ENCODE measurements around the gene ZSCAN2.
"Not testable (repeated sequence)": the region's sequence is repeated elsewhere in the genome, so short reads cannot be mapped to it uniquely, and the experiment has no call there.

ZSCAN2 gene

DNA sequence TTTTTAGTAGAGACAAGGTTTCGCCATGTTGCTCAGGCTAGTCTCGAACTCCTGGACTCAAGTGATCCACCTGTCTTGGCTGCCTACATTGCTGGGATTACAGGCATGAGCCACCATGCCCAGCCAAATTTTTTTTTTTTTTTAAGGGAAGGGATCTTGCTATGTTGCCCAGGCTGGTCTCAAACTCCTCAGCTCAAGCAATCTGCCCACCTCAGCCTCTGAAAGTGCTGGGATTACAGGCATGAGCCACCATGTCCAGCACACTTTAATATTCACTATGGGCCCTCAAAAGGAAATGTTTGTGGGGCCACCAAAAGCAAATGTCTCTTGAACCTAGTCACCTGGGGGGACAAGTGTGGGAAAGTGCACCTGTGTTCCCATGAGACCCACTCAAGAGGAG is 41.8 kb downstream of the ZSCAN2 start:
- not testable (repeated sequence) for DNase-seq

GRCh38 chr15:84643838-84644237 is 43.0 kb downstream of the ZSCAN2 start:
- no peak for DNase-seq

GRCh38 chr15:84645496-84645895 is 44.7 kb downstream of the ZSCAN2 start:
- no peak for DNase-seq

GRCh38 chr15:84645997-84646396 is 45.2 kb downstream of the ZSCAN2 start:
- DNase-seq: no peak

- no peak for DNase-seq
Measured at GRCh38 chr15:84647726-84648125, 46.9 kb downstream of the ZSCAN2 start.

DNA sequence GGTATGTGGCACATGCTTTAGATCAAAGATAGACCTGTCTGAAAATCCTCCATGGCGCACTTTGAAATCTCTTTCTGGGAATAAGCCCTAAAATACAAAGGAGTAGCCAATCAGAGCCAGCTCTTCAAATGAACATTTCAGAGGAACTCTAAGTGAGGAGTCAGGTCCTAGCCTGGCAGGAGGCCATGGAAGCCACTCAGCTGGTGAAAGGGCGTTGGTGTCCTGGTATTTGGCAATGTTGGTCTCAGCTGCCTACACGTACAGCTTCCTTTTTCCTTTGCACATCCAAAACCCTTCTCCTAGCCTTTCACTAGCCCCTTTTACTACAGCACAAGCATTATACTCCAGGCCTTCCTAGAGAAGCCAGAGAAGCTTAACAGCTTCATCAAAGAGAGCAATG is 47.7 kb downstream of the ZSCAN2 start:
- no peak for DNase-seq

GRCh38 chr15:84649706-84650105 is 48.9 kb downstream of the ZSCAN2 start:
- no peak for DNase-seq

DNA sequence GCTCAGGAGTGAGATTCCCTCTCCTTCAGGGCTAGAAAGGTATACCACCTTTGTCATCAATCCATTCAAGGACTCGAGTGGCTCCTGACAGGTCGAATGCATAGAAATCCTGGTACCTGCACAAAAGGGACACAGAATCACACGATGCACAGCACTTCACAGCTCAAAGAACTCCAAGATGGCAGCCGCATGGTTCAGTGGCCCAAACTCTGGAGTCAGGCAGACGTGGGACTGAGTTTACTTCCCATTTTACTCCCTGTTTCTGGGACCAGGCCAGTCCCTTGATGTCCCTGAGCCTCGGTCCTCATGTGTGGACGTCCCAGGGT is 52.7 kb downstream of the ZSCAN2 start:
- DNase-seq: no peak

- peak; percentile 94 to 99 for DNase-seq
Measured at GRCh38 chr15:84653910-84654688, 53.3 kb downstream of the ZSCAN2 start, which contains the start of gene WDR73. Gene WDR73, minus strand, starts transcription at chr15:84654283. Its CDS starts 9 bp downstream, at chr15:84654274.

DNA sequence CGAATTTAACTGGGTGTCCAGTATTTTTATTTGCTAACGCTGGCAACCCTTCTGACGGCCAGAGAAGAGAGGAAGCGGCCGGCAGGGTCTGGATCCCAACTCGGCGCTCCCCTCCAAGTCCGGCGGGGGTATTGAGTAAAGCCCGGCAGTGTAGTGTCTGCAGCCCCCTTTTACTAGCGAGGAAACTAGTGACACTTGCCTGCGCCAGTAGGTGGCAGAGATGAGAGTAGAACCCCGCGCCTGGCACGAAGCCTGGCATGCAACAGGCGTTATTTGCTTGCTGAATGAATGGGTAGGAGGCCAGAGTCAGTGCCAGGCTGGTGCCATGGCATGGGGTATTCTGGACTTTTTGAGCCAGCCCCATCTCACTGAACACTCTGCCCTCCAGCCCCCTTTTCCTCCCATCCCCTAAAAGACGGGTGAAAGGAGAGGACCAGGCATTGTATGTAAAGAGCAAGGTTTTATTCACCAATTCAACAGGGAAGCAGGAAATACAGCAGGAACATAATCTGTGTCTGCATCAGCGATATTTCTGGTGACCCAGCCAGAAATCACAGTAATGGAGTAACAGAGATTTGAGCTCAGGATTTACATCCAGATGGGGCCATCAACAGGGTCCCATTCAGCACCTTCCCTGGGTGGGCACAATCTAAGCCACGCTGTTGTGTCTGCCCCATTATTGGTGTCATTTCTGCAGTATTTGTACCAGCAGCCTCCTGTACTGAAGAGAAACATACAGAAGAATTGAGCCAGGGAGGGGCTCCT is 54.1 kb downstream of the ZSCAN2 start:
- DNase-seq: peak; percentile 83 to 88

DNA sequence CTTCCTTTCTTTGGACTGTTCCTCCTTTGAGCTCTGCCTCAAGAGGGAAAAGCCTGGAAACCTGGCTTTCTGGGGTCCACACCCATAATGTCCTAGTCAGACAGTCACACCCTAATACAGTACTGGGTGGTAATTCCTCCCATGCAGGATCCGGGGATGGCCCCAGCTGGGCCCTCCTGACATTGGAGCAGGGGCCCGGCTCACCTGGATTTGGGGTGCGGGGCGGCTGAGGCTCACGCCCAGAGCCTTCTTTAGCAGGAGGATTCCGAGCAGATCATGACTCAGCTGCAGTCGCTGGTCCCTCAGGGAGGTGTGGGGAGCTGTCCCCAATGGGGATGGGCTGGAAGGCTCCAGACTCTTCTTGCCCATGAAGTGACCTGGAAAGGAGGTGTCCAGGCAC is 56.2 kb downstream of the ZSCAN2 start:
- no peak for DNase-seq

GRCh38 chr15:84657748-84658079 is 56.9 kb downstream of the ZSCAN2 start:
- DNase-seq: no peak

GRCh38 chr15:84658080-84658787 is 57.4 kb downstream of the ZSCAN2 start, which contains the start of gene NMB:
Gene NMB, minus strand, starts transcription at chr15:84658199. Its CDS starts 47 bp downstream, at chr15:84658152.
- peak; percentile 37 to 61 for DNase-seq

DNA sequence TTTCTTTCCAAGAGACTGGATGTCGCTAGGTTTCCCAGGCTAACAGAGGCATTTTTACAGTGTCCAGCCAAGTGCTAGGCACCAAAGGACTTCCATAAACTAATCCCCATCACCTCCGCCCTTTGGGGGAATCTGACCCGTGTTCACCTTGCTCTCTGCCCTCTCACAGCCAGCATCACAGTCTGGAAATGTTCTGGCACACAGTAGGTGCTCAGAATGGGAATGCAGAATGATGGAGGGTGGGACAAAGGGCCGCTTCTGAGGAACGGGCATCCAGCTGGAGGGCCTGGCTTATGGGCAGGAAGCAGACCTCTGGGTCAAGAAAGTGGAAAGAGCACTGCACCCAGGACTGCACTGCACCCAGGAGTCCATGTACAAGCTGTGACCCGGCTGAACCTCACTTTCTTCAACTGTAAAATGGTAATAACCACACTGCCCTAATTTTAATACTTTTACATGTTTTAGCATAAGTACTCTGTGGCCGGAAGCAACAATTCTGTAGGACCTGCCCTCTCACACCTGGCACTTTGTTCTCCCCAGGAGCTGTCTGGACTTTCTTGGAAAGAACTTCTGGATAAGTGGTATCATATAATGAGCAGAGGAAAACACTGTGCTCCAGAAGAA is 58.1 kb downstream of the ZSCAN2 start:
- DNase-seq: no peak

DNA sequence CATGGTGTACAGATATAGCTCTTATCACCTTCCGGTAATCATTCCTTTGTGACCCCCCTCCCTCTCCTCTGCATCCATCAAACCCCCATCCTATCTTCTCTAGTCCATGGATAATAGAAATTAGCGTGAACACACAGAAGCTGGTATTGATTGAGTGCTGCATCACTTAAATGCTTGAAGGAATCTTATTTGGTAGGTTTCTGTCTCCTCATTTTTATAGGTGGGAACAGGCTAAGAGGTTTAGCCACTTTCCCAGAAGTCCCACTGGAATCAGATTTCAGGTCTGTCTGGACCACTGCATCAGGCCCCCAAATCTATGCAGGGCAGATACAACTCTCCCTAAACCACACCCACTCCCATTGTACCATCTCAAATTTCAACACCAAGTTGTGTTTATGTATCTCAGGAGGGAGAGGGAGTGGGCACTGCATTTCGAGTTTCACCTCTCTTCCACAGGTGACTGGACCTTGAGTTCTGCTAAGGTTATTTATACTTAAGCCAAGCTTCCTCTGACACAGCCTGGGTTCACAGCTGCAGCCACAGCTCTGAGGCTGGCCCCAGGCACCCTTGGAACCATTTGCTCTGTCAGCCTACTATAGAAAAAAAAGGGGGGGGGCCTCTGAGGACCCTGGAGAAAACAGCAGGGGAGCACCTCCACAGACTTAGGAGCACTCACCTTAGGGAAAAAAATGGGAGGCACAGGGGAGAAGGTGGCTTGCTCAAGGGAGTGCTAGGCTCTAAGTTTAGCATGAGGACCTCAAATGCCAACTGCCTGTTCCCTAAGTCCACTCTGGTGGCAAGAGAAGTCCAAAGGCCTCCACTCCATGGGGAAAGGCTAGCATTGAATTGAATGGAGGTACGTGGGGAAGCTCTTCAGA is 59.3 kb downstream of the ZSCAN2 start:
- no peak for DNase-seq

DNA sequence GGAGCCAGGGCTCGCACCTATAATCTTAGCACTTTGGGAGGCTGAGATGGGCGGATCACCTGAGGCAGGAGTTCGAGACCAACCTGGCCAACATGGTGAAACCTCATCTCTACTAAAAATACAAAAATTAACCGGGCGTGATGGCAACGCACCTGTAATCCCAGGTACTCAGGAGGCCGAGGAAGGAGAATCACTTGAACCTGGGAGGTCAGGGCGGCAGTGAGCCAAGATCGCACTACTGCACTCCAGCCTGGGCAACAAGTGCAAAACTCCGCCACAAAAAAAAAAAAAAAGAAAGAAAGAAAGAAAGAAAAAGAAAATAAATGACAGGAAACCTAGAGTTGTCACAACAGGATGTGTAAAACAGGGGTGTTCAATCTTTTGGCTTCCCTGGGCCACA is 60.2 kb downstream of the ZSCAN2 start:
- no peak for DNase-seq

DNA sequence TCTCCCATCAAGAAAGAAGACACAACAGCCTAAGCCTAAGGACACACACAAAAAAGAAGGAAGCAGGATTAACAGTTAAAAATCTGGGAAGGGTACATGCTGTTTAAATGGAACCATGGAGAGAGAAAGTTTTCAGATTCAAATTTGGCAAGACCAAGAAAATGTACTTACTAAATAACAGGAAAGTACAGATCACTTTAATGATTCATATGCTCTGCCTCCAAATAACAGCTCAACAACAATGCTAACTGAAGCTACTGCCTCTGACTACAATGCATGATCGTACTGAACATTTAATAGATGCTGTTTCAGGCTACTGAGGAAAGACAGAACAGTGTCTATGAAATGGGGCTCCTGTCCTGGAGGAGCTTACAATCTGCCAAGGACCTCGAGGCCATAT is 65.6 kb downstream of the ZSCAN2 start:
- no peak for DNase-seq

GRCh38 chr15:84668221-84668982 is 67.6 kb downstream of the ZSCAN2 start:
- no peak for DNase-seq

- DNase-seq: no peak
Measured at GRCh38 chr15:84669726-84670125, 68.9 kb downstream of the ZSCAN2 start.

DNA sequence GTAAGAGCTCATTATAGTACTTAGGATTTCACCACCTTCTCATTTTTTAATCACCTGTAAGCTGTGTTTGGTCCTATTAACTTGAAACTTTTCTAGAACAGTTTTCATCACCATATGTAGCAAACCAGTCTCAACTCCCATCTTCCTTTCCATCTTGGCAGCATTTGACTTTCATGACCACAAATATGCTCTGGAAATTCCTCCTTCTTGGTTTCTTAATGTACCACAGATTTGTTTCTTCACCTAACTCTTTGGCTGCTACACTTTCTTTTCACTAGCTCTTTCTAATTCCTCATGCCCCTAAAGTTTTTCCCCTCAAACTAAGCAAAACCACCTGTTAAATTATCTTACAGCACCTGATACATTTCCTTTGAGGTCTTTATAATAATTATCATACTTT is 70.4 kb downstream of the ZSCAN2 start:
- DNase-seq: no peak
